CD14-positive monocyte (primary cell): ENCODE data around the gene LRIG1. TPM values are rescaled to one million over a fixed set of nuclear protein-coding genes. Genes with fewer than 3 reads are reported as not detected.

Experiments used
- DNase-seq, 3 donors: peaks; one replicate each; pipeline ENCODE4 v3.0.0-alpha.2; 2011 to 2022
- H2AFZ ChIP-seq: 2 replicates; pipeline ENCODE4 v1.6.0; 2012; ENCODE audit warnings: mild to moderate bottlenecking, low read depth, low read length, inconsistent platforms; ENCODE audit not compliant: insufficient read depth, poor library complexity, severe bottlenecking
- H3K27ac ChIP-seq, 2 donors: 1 replicate in 1 of 2; 2 replicates in 1 of 2; pipeline ENCODE4 v1.5.1; 2012 to 2013; ENCODE audit warnings: low read length in 2 of 2, control low read depth in 1 of 2, inconsistent platforms in 1 of 2, low read depth in 1 of 2, mild to moderate bottlenecking in 1 of 2
- H3K27me3 ChIP-seq, 2 donors: one replicate each; pipeline versions ENCODE4 v1.6.0 to v1.6.1; 2011 to 2013; ENCODE audit warnings: low read length in 2 of 2; ENCODE audit not compliant: control insufficient read depth in 2 of 2, insufficient read depth in 2 of 2
- H3K36me3 ChIP-seq, 2 donors: replicated peaks in 1 of 2; 1 replicate in 1 of 2; 2 replicates in 1 of 2; pipeline versions ENCODE4 v1.5.1 to v1.6.1; 2012 to 2013; ENCODE audit warnings: low read length in 2 of 2, control low read depth in 1 of 2, inconsistent platforms in 1 of 2, mild to moderate bottlenecking in 1 of 2; ENCODE audit not compliant: insufficient read depth in 2 of 2, control insufficient read depth in 1 of 2
- H3K4me1 ChIP-seq, 2 donors: 1 replicate in 1 of 2; 2 replicates in 1 of 2; pipeline versions ENCODE4 v1.5.1 to v1.6.1; 2012 to 2013; ENCODE audit warnings: low read length in 2 of 2, control low read depth in 1 of 2, inconsistent platforms in 1 of 2, mild to moderate bottlenecking in 1 of 2, moderate library complexity in 1 of 2; ENCODE audit not compliant: insufficient read depth in 2 of 2, control insufficient read depth in 1 of 2
- H3K4me2 ChIP-seq: replicated peaks from 2 replicates; pipeline ENCODE3; 2012; ENCODE audit warnings: low read length, moderate library complexity, mild to moderate bottlenecking; ENCODE audit not compliant: poor library complexity, severe bottlenecking; ENCODE audit errors: extremely low read depth
- H3K4me3 ChIP-seq, 3 experiments: fragments of 200-600 bp in 1 of 3; sonication (generic) in 1 of 3; replicated peaks in 1 of 3; 1 replicate in 2 of 3; 2 replicates in 1 of 3; pipeline ENCODE4 v1.5.1; 2011 to 2013; ENCODE audit warnings: low read length in 3 of 3, mild to moderate bottlenecking in 3 of 3, control low read depth in 2 of 3, low read depth in 2 of 3, inconsistent platforms in 1 of 3, moderate library complexity in 1 of 3
- H3K79me2 ChIP-seq: 2 replicates; pipeline ENCODE4 v1.6.0; 2012; ENCODE audit warnings: mild to moderate bottlenecking, control low read depth, inconsistent platforms, low read length, moderate library complexity; ENCODE audit not compliant: insufficient read depth
- H3K9ac ChIP-seq: 2 replicates; pipeline ENCODE4 v1.6.0; 2017; ENCODE audit warnings: low read length, mild to moderate bottlenecking; ENCODE audit not compliant: insufficient read depth, poor library complexity, severe bottlenecking
- H3K9me3 ChIP-seq, 2 donors: replicated peaks in 1 of 2; 1 replicate in 1 of 2; 2 replicates in 1 of 2; pipeline versions ENCODE4 v1.5.1 to v1.6.1; 2012 to 2013; ENCODE audit warnings: low read length in 2 of 2, control low read depth in 1 of 2; ENCODE audit not compliant: control insufficient read depth in 1 of 2, insufficient read depth in 1 of 2
- H4K20me1 ChIP-seq: 2 replicates; pipeline ENCODE4 v1.6.0; 2012; ENCODE audit warnings: mild to moderate bottlenecking, low read length, control low read depth, moderate library complexity; ENCODE audit not compliant: insufficient read depth
- H3K27ac Mint-ChIP-seq, 7 donors: one replicate each; pipeline ENCODE4 v1.8.0; 2020; ENCODE audit warnings: mild to moderate bottlenecking in 7 of 7, mixed read lengths in 7 of 7, moderate library complexity in 6 of 7, inconsistent platforms in 2 of 7
- H3K27me3 Mint-ChIP-seq, 3 donors: one replicate each; pipeline ENCODE4 v1.8.0; 2021 to 2022; ENCODE audit warnings: low read depth in 3 of 3, mild to moderate bottlenecking in 3 of 3, mixed read lengths in 3 of 3, moderate library complexity in 3 of 3, inconsistent platforms in 1 of 3
- H3K36me3 Mint-ChIP-seq, 2 donors: one replicate each; pipeline ENCODE4 v1.8.0; 2020; ENCODE audit warnings: mixed read lengths in 2 of 2, inconsistent platforms in 1 of 2, mild to moderate bottlenecking in 1 of 2
- H3K4me1 Mint-ChIP-seq: one replicate; pipeline ENCODE4 v1.8.0; 2020; ENCODE audit warnings: mild to moderate bottlenecking, mixed read lengths
- H3K4me3 Mint-ChIP-seq, 2 donors: one replicate each; pipeline ENCODE4 v1.8.0; 2020; ENCODE audit warnings: mild to moderate bottlenecking in 2 of 2, mixed read lengths in 2 of 2, moderate library complexity in 1 of 2
- H3K9me3 Mint-ChIP-seq, 7 donors: one replicate each; pipeline ENCODE4 v1.8.0; 2020 to 2022; ENCODE audit warnings: mixed read lengths in 7 of 7, mild to moderate bottlenecking in 6 of 7, moderate library complexity in 6 of 7, inconsistent platforms in 2 of 7
- CTCF ChIP-seq: fragments of 200-600 bp; IDR thresholded peaks from one replicate; pipeline ENCODE4 v1.8.0; 2022; ENCODE audit warnings: antibody characterized with exemption, mild to moderate bottlenecking
- WGBS: methylation state at CpG from one replicate; pipeline ENCODE4 v1.1.5; 2013; ENCODE audit warnings: missing lambda C conversion rate; ENCODE audit not compliant: insufficient coverage; 5-methylcytosine and 5-hydroxymethylcytosine counted together
- intact Hi-C, 2 donors: fragments of 100-400 bp; cut with micrococcal nuclease; formaldehyde crosslinking; loops; one replicate each; pipeline versions ENCODE4 v1.15.0 to v1.15.1; 2023
- polyA plus RNA-seq, 3 donors: library from polyadenylated mRNA; depleted of rRNA in 1 of 3; unstranded in 2 of 3; stranded (reverse) in 1 of 3; fragments of 300-500 nt in 2 of 3; fragments of >200 nt in 1 of 3; fragmentation: Illumina TruSeq in 2 of 3; gene quantifications; 1 replicate in 2 of 3; 2 replicates in 1 of 3; pipeline ENCODE4 v1.2.3, GENCODE V29; 2012 to 2021

Gene LRIG1
- polyA plus RNA-seq, 3 donors, result 0.82 to 1.9 (median 1.0) TPM

- DNase-seq, result peak in 1 of 3 donors; percentile 20
- intact Hi-C loops, result no loop called here
- no peaks in the 10 kb centered on the region for H3K9me3 Mint-ChIP-seq
- peaks cover 10 to 19% of the 10 kb centered on the region in 2 donors for H3K4me1 ChIP-seq
- H3K36me3 ChIP-seq, result no peaks in the 10 kb centered on the region
- H4K20me1 ChIP-seq, result no peaks in the 10 kb centered on the region
- WGBS, result 10% methylated on average over 5 of the region's 13 CpGs
- no peaks in the 10 kb centered on the region for H3K9me3 ChIP-seq
- H3K4me2 ChIP-seq, result peak overlapping the region; percentile 26
- H3K79me2 ChIP-seq, result no peaks in the 10 kb centered on the region
- no peaks in the 10 kb centered on the region for H3K36me3 Mint-ChIP-seq
- TF ChIP-seq CTCF, result no peak
- H3K27me3 Mint-ChIP-seq, result peaks cover 0 to 2% (median 1%) of the 10 kb centered on the region in 3 donors
- H3K27ac ChIP-seq, result no peak overlapping the region
- H3K27ac Mint-ChIP-seq, result peak overlapping the region in 3 of 7 donors; percentile 21 to 77 (median 52)
- H3K4me3 ChIP-seq, result peak overlapping the region in 1 of 3 experiments; percentile 6
- H2AFZ ChIP-seq, result peak overlapping the region; percentile 53
- H3K4me1 Mint-ChIP-seq, result peaks cover 35% of the 10 kb centered on the region
- H3K9ac ChIP-seq, result no peak overlapping the region
- no peaks in the 10 kb centered on the region for H3K27me3 ChIP-seq
- H3K4me3 Mint-ChIP-seq, result peak overlapping the region; percentile 64 to 68
These were observed 58.3 kb downstream of the LRIG1 start for GRCh38 chr3:66442254-66443117.

DNA sequence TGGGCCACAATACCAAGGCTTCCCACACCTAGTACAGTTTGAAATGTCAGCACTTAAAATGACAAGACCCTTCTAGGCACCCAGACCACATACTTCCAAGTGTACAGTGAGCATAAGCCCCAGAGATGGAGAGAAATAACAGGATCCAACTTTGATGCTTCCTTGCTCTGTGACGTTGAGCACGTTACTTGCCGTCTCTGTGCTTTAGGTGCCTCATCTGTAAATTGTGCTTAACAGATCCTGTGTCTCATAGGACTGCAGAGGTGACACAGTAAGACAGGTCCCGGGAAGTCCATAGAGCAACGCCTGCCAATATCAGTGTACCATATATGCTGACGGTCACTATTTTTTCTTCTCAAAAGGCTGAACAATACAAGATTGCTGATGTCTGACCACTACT lies 59.1 kb downstream of the LRIG1 start:
- H3K9me3 Mint-ChIP-seq, result no peaks in the 10 kb centered on the region
- Histone ChIP-seq H3K9ac (no peak overlapping the region), H2AFZ (no peak overlapping the region), H3K27me3 (no peaks in the 10 kb centered on the region), H3K79me2 (no peaks in the 10 kb centered on the region), H3K4me2 (no peak overlapping the region), H3K4me3 (no peak overlapping the region), H3K27ac (no peak overlapping the region), H3K9me3 (no peaks in the 10 kb centered on the region), H3K36me3 (no peaks in the 10 kb centered on the region), H4K20me1 (no peaks in the 10 kb centered on the region), H3K4me1 (peaks cover 10 to 19% of the 10 kb centered on the region in 2 donors)
- peaks cover 35% of the 10 kb centered on the region for H3K4me1 Mint-ChIP-seq
- intact Hi-C loops, result no loop called here
- no peaks in the 10 kb centered on the region for H3K36me3 Mint-ChIP-seq
- TF ChIP-seq CTCF, result no peak
- no peak overlapping the region for H3K27ac Mint-ChIP-seq
- H3K4me3 Mint-ChIP-seq, result no peak overlapping the region
- peaks cover 0 to 2% (median 1%) of the 10 kb centered on the region in 3 donors for H3K27me3 Mint-ChIP-seq
- 93% methylated on average over 6 of the region's 6 CpGs for WGBS
- DNase-seq, result no peak
